ENCODE results near the gene VSIG10L2.

The VSIG10L2 gene

GRCh38 chr11:125930076-125930450 lies 15.8 kb upstream of the VSIG10L2 start:
- no peak for DNase-seq

DNA sequence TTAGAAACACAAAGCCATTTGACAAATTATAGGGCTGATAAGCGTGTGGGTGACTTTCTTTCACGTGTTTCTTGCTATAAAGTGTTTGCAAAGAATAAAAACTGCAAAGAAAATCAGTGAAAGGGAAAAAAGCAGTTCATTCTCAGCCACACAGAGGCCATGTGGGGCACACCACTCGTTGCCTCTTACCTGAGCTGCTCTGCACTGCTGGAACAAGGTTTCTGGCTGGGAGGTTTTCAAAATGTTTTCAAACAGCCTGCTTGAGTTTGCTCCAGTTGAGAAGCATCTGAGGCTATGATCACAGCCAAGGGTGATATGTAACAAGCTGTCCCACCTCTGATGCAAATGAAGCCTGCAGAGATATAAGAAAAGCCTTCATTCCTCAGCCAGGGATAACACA lies 14.7 kb upstream of the VSIG10L2 start:
- DNase-seq: no peak

GRCh38 chr11:125931668-125932067 lies 14.2 kb upstream of the VSIG10L2 start:
- no peak for DNase-seq

- DNase-seq: no peak
These were observed 13.5 kb upstream of the VSIG10L2 start for GRCh38 chr11:125932301-125932700.

DNA sequence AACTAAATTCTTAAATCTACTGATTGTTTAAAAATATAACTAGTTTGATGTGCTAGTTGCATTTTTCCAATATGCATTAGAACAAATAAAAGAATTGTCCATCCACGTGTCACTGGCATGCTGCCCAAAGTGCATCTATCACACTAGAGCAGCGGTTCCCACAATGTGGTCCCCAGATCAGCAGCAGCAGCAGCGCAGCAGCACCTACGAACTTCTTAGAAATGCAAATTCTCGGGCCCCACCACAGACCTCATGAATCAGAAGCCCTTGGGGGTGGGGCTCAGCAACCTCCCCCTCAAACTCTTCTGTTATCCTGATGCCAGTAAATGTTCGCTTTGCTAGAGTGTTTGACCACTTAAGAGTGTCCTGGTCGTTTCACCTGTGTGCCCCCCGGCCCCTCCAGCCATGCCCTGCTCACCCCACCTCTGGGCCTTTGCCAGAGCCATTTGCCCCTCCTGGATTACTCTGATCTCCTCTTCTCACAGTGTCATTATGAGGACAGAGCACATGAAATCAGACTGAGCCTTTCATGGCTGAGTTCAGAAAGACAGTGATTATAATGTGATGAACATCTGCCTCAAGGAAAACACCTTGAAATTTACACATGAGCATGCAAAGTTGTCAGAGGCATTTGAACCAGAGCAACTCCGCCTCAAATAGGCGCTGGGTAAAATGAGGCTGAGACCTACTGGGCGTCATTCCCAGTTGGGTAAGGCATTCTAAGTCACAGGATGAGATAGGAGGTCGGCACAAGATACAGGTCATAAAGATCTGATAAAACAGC lies 12.6 kb upstream of the VSIG10L2 start:
- DNase-seq: peak; percentile 10

DNA sequence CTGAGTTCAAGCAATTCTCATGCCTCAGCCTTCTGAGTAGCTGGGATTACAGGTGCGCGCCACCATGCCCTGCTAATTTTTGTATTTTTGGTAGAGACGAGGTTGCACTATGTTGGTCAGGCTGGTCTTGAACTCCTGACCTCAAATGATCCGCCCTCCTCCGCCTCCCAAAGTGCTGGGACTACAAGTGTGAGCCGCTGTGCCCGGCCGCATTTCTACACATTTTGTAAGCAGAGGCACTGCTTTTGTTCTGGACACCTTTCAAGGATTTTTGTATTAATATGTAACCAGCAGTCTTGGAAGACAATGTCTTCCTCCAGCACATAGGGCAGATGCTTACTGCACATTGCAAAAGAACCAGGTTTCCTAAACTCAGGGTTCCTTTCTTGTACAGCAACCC lies 11.4 kb upstream of the VSIG10L2 start:
- DNase-seq: no peak

DNA sequence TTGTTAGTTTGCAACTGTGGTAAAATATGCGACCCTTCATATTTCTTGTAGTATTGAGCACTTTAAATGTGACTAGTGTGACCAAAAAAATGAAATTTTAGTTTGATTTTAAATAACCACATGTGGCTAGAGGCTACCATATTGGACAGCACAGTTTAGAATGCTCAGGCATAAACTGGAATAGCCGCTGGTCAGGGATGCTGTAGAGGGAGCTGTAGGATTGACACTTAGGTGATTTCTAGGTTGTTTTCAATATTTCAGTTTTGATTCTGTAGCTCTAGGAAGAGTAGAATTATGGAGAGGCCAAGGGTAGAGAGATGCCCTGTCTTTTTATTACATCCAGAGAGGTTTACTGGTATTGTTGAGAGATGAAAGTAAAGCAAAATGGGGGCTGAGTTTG lies 10.8 kb upstream of the VSIG10L2 start:
- DNase-seq: no peak

DNA sequence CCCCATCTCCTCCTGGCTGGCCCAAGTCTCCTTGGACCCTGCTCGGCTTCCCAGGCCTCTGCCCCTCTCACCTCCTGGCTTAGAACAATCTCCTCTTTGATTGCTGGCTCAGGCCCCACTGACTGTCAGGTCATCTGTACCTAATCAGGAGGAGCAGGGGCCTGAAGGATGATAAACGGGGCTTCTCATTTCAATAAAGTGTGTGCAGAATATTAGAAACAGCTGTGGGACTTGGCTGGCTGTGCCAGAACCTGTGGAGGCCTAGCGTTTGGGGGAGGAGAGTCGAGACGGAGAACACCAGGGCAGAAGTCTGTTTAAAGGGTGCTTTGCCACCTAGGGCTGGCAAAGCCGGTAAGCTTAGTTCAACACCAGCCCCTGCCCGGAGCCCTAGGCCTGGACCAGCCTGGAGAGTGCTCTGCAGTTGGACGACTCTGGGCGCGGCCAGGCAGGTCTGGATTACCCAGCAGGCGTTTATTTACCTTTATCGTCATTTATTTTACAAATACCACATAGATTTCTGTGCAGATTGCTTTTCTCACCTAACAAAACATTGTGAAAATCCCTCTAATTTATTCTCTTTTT lies 10.1 kb upstream of the VSIG10L2 start:
- no peak for DNase-seq

DNA sequence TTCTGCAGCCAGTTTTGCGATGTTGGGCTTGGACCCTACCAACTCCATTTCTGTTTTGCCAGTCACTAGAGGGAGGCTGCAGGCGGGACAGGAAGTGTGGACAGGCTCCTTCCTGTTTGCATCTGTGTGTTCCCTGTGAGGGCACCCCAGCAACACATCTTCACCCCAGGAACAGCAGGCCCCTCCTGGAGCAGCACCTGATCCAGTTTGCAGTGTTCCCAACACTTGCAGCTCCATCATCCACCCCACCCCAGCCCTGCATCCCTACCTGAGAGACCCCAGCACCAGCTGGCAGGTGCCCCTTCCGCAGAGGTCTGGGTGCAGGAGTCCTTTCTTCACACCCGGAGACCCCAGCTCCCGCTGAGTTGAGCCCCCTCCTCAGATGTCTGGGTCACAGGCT lies 7.4 kb upstream of the VSIG10L2 start:
- no peak for DNase-seq

DNA sequence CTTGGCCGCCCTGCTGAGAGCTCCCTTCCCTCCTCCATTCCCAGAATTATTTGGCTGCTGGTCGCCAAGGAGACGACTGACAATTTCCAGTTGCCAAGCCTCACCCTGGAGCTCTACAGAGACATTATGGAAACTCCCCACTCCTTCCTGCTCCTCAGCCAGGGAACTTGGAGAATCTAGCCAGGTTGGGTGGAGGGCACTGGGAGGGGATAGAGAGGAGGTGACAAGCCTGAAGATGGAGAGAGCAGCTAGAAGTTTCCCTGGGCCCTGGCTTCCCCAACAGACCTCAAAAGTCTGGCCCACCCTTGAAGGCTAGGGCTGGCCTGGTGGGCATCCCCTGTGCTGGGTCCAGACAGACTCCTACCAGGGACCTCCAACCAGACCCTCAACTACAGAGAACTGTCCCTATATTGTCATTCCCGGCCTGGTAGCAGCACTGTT lies 6.7 kb upstream of the VSIG10L2 start:
- DNase-seq: no peak

GRCh38 chr11:125940145-125940544 lies 5.7 kb upstream of the VSIG10L2 start:
- DNase-seq: no peak

- no peak for DNase-seq
These were observed 4.6 kb upstream of the VSIG10L2 start for GRCh38 chr11:125941267-125941618.

DNA sequence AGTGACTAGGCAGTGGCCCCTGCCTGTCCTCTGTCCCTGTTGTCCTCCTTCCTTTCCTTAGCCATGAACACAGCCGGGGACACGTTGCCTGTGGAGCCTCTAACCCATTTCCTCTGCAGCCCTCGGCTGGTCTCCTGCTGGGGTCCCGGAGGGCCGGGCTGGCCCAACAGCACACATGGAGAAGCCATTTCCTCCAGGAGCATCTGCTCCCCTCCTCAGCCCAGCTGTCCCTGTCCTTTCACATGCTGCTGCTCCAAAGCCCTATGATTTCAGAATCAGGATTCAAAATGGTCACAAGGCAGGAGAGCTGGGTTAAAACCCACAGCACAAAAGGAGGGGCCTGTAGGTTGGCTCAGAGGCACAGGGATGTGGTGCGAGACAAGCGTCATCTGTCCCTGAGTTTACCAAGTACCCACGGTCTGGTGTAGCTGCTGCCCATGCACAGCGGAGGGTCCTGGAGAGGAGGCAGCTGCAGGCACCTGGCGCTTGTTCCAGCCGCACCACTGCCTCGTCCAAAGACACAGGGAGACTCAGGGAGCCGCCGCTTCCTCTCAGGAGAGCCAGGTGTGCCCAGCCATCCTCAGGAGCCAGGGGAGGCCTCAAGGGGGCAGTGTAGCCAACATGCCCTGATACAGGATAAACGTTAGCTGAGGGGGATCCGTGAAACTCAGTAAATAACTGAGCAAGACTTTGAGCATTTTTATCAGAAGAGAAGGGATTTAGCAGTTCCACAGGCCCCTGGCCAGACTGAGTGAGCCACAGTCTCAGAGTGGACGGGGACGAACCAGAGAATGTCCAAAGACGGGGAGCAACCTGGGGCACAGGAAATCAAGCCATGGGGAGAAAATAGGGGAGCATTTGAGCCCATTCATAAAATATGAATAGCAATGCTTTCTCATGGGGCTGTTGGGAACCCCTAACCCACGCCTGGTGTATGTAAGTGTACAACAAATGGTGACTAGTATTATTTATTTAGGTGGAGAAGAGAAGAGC lies 3.9 kb upstream of the VSIG10L2 start:
- DNase-seq: peak; percentile 72

- no peak for DNase-seq
These were observed 2.9 kb upstream of the VSIG10L2 start for GRCh38 chr11:125942771-125943428.

- DNase-seq: no peak
These were observed 2.0 kb upstream of the VSIG10L2 start for GRCh38 chr11:125943661-125944349.

DNA sequence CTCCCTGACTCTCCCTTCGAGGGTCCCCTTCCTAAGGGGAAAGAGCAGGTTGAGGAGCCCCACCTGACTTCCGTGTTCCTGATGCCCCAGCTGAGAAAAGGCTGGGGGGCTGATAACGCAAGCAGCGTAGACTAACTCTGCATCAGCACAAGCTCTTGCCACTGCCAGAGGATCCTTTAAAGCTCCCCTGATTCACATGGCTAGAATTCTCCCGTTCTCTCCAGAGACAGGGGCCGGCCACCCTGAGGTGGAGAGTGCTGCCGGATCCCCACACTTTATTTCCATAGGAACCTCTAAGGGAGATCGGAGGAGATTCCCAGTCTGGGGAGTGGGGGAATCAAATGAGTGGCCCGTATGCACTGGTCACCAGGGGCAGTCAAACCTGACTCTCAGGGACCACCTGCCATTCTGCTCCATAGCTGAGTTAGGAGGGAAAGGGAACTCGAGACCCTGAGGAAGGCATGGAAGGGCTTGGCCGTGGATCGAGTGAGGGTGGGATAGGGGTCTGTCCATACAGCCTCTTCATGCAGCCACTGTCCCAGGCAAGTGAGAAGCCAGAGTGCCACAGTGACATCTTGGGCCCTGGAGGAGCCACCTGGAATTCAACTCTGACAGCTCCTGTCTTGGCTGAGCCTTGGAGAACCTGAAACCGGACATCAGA lies 1.4 kb upstream of the VSIG10L2 start:
- DNase-seq: no peak

GRCh38 chr11:125945011-125945796 lies 640 bp upstream of the VSIG10L2 start:
- no peak for DNase-seq

GRCh38 chr11:125946712-125947418 lies 1.0 kb downstream of the VSIG10L2 start:
- no peak for DNase-seq

- no peak for DNase-seq
These were observed 1.8 kb downstream of the VSIG10L2 start for GRCh38 chr11:125947419-125948277.
